RCC 7860 (cell line): Measurements from ENCODE around the gene OTOG.

Experiments used
- DNase-seq: peaks from one replicate; pipeline ENCODE4 v3.0.0-alpha.2; 2015; ENCODE audit warnings: low spot score
- FAIRE-seq: peaks from 2 replicates; lab custom pipeline; 2012; peaks lifted over from hg19 to GRCh38; lab: Jason Lieb, UNC

The OTOG gene

DNA sequence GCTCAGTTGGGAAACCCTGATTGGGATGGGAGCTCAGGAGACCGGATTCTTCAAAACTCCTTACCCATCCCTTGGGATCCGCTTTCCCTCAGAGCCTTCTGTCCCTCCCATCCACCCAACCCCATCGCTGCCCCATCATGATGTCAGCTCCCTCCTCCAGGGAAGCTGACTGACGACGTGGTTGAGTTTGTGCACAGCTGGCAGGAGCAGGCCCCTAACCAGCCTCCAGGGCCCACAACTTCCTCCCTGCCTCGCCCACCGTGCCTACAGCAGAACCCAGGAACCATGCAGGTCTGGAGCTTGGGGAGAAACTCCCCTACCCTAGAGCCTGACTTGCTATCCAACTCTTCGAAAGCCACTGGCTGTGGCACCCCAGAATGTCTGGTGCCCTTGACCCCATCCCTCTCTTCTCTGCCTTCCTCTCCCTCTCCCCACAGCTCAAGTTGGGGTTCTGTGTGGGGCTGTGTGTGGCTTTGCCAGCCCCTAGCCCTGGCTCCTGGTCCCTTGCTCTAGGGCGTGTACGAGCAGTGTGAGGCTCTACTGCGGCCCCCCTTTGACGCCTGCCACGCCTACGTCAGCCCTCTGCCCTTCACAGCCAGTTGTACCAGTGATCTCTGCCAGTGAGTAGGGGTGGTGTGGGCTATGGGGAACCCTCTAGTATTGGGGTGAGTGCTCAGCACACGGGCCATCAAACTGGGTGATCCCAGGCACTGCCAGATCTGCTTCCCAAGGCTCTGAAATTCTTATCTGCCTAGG is 11.1 kb downstream of the OTOG start:
- DNase-seq = no peak
- no peak for FAIRE-seq

DNA sequence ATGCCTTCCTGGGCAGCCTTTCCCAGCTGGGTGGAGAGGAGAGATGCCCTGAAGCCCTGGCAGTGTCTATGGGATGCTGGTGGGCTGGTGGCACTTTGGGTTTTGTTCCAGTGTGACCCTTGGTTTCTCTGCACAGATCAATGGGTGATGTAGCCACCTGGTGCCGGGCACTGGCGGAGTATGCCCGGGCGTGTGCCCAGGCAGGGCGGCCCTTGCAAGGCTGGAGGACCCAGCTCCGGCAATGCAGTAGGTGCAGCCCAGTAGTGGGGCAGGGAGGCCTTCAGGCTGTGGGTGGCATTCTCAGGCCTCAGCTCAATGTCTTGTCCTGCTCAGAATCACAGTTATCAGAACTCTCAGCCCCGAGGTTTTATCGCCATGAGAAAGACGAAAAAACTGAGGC is 11.9 kb downstream of the OTOG start:
- FAIRE-seq = no peak
- DNase-seq = no peak

DNA sequence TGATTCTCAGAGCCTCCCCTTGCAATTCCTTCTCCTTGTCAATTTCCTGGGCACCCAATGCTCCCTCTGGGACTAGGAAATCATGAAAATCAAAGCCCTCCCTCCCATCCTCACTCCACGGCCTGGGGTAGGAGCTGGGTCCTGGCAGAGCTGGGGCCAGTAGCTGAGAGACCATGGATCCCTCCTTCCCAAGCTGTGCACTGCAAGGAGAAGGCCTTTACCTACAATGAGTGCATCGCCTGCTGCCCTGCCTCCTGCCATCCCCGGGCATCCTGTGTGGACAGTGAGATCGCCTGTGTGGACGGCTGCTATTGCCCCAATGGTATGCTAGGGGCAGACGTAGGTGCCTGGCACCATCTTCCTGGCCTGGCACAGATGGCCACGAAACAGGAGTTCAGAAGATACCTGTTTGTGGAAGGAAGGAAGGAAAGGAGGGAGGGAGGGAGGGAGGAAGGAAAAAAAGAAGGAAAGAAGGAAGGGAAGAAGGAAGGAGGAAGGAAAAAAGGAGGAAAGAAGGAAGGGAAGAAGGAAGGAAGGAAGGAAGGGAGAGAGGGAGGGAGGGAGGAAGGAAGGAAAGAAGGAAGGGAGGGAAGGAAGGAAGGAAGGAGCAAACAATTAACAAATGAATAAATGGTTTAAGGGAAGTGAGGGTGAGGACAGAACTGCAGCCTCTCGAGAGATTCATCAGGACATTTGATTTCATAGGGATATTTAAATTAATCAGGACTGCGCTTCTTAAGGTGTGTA is 12.5 kb downstream of the OTOG start:
- no peak for FAIRE-seq
- no peak for DNase-seq

DNA sequence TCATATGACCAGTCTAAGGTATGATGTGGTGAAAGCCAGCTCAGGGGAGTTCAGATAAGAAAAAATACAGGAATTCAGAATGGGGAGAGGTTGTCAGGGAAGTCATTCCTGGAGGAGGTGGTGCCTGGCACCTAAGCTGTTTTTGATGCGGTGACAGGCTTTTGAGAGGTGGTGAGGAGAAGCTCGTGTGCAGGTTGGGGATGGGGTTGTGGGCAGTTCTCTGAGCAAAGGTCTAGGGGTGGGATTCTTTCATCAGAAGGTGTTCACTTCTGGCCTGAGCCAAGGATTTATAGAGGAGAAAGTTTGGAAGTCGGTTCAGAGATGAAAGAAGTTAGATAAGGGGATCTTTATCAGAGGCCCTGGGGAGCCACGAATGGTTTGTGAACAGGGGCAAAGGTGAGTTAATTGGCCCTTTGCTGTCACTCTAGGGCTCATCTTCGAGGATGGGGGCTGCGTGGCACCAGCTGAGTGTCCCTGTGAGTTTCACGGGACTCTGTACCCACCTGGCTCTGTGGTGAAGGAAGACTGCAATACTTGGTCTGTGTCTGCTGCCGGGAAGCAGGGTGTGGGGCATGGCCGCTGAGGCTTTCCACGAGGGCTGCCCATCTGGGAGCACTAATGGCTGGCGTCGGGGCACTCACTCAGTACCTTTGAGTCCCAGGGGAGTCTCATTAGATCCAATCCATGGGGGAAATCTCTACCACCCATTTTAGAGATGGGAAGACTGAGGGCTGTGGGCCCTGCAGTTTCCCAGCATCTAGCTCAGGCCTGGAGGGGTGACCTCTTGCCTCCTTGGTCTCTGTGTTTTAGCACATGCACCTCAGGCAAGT is 13.4 kb downstream of the OTOG start:
- no peak for FAIRE-seq
- DNase-seq = no peak

DNA sequence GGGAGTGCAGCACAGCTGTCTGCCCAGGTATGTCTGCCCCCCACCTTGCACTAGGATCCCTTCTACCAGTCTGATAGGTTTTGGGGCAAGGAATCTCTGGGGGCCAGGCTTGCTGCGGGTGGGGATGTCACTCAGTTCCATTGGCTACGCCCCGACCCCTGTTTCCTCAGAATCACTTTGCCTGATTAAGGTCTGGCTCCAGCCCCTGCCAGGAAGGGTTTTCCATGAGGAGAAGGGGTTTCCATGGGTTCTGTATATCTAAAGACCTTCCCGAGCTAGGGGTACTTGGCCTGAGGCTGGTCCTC is 14.0 kb downstream of the OTOG start:
- FAIRE-seq = no peak

DNA sequence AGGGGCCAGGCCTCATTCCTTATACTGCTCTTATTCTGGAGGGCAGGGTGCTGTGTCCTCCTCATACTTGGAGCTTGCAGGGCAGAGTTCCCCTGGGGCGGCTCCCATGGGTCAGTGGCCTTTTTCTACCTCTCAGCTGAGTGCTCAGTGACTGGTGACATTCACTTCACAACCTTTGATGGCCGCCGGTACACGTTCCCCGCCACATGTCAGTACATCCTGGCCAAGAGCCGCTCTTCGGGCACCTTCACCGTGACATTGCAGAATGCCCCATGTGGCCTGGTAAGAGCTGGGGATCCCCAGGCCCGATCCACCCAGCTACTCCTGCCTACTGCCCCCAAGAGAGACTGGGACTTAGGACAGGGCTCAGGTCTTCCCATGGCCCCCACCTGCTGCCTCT is 14.5 kb downstream of the OTOG start:
- FAIRE-seq (no peak), DNase-seq (no peak)

More for the DNA sequence above, 14.0 kb downstream of the OTOG start:
- DNase-seq = no peak

DNA sequence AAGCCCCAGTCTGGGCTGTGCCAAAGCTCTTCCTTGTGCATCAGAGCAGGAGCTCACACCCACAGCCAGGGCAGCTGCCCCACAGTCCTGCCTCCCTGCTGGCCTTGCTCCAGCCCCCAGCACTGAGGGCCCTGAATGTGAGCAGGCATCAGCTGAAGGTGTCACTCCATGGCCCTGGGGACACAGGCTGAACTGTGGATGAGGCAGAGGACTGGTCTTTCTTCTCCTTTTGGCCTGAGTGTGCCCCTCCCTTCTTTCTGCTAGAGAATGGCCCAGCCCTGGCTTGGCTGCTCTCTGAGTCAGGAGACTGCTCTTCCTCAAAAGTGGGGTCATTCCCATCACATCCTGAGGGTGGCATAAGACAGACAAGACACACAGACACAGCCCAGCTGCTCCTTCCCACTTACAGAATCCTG is 16.2 kb downstream of the OTOG start:
- FAIRE-seq (no peak), DNase-seq (no peak)

DNA sequence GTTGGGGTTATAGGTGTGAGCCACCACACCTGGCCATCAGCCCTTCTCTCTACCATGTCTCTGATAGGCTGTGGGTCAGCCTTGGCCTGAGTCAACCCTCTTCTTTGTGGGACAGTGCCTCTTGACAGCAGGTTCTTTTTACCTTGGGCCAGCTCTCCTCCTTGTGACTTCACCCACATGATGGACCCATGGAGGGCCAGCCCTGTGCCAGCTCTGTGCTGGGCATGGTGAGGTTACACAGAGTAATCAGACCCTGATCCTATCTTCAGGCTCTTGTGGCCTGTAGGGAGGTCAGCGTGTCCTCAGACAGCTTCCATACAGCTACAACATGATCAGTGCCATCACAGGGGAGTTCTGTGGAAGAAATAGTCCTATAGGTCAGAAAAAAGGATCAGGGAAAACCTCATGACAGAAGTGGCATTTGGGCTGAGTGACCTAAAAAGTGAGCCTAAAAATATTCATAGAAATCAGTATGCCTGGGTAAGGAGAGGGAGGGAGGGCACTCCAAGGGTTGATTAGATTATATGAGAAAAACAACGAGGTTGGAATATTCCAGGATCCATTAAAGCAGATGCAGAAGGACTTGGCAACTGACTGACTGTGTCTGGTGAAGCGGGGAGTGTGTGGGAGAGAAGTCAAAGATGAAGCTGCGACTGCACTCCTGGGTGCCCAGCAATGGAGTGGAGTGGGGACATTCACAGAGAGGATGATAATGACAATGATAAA is 17.1 kb downstream of the OTOG start:
- DNase-seq (no peak), FAIRE-seq (no peak)

DNA sequence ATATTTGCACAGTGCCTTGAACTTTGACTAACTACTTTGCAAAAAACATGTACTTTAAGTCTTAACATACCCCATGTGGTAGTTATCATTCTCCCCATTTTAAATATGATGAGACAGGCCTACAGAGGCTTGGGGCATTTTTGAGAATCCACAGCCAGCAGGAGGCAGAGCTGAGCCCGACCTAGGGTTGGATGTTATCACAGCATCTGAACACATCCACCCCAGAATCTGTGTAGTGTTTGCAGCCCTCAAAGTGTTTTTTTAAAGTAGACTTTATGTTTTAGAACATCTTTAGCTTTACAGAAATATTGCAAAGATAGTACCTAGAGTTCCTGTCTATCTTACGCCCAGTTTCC is 17.6 kb downstream of the OTOG start:
- DNase-seq (no peak), FAIRE-seq (no peak)

DNA sequence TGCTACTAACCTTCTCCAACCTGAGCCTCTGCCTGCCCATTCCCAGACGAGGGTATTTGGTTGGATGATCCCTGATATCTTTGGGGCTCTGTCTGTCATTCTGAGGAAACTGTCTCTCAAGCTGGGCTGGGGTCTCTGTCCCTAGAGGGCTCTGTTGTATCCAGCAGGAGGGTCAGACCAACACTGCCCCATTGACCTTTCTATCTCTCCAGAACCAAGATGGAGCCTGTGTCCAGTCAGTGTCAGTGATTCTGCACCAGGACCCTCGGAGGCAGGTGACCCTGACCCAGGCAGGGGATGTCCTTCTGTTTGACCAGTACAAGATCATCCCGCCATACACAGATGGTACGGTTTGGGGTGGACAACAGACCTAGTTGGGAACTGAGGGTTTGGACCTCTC is 21.9 kb downstream of the OTOG start:
- no peak for DNase-seq
- FAIRE-seq = no peak

DNA sequence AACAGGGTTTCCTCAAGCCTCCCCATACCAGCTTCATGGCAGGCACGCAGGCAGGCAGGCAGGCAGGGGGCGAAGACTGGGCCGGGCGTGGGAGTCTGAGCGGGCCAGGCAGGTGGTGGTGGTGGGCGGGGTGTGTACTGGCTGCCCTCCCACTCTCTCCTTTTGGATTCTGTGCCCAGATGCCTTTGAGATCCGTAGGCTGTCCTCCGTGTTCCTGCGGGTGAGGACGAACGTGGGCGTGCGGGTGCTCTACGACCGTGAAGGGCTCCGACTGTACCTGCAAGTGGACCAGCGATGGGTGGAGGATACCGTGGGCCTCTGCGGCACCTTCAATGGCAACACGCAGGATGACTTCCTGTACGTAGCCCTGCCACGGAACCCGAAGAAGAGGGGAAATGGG is 23.0 kb downstream of the OTOG start:
- no peak for DNase-seq
- no peak for FAIRE-seq

DNA sequence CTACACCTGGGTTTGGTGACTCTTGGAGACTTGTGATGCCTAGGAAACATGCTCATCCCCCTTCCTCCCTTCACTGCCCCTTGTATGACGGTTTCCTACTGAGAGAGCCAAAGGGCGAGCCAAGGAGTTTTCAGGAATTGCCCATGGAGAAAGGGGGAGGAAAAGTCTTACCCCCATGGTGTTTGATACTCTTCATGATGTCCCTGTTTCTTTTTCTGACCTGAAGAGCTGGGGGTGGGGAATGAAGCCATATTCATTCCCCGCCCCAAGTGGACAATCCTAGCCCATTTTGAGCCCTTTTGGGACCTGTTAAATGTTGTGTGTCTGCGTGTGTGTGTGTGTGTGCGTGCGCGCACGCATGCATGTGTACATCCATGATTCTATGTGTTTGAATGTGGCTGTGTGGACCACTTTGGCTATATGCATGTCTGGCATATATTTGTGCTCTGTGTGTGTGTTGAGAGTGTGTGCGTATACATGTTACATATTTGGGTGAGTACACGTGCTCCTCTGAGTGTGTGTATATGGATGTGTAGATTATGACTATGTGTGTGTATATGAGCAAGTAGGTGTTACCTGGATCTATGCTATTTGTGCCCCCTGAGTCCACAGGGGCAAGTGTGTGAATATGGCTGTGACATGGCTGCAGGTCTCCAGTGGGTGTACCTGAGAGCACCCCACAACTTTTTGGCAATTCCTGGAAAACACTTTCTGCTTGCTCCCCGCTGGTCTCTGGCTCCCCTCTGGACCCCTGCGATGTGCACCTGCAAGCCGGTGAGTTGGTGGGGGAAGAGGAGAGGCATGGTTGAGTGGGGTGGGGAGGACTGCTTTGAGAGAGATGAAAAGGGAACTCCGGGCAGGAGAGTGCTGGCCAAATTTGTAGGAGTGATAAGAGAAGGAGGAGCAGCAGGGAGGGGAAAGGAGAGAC is 24.6 kb downstream of the OTOG start:
- FAIRE-seq (no peak), DNase-seq (no peak)

DNA sequence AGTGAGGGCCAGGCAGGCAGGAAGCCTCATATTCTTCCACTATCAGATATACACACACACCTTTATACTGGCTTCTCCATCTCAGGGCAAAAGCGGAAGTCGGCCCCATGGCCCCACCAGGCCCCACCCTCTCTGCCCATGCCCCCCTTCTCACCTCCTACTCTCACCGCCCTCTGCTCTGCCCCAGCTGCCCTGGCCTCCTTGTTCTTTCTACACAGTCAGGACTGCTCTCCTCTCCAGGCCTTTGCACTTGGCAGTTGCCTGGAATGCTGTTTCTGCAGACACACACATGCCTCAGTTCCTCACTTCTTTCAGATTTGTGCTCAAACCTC is 25.3 kb downstream of the OTOG start:
- DNase-seq (no peak), FAIRE-seq (no peak)

DNA sequence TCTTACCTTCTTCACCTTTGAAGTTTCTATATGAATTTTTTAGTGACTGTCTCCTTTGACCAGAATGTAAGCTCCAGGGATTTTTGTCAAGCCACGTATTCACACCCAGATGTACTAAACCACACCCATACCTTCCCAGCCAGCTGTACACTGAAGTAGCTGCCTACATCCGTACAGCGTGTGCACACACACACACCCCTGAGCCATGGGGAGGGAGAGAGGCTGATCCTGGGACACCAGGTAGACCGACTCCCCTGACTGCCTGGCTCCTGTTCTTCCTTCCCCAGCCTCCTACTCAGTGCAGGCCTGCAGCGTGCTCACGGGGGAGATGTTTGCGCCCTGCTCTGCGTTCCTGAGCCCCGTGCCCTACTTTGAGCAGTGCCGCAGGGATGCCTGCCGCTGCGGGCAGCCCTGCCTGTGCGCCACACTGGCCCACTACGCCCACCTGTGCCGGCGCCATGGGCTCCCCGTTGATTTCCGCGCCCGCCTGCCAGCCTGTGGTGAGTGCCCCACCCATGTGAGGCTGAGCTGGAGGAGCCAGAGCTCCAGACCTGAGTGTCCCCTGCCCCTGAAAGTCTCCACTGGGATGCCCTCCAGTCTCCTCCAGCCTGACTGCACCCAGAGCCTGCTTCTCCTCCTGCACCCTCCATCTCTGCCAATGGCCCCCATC is 25.9 kb downstream of the OTOG start:
- FAIRE-seq = no peak
- no peak for DNase-seq

DNA sequence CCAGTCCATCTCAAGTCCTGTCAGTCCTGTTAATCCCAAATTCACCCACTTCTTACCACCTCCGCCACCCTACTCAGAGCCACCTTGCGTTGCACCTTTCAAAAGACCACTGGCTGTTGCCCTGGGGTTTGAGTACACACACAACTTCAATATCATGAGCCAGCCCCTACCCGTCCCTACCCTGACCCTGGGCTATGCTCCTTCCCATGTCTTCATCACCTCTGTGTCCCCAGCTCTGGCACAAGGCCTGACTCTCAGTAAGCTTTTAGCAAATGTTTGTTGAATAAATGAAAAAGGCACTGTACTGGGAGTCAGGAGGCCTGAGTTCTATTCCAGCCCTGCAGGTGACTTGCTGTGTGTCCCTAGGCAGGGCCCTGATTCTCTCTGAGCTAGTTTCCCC is 26.5 kb downstream of the OTOG start:
- FAIRE-seq (no peak), DNase-seq (no peak)

DNA sequence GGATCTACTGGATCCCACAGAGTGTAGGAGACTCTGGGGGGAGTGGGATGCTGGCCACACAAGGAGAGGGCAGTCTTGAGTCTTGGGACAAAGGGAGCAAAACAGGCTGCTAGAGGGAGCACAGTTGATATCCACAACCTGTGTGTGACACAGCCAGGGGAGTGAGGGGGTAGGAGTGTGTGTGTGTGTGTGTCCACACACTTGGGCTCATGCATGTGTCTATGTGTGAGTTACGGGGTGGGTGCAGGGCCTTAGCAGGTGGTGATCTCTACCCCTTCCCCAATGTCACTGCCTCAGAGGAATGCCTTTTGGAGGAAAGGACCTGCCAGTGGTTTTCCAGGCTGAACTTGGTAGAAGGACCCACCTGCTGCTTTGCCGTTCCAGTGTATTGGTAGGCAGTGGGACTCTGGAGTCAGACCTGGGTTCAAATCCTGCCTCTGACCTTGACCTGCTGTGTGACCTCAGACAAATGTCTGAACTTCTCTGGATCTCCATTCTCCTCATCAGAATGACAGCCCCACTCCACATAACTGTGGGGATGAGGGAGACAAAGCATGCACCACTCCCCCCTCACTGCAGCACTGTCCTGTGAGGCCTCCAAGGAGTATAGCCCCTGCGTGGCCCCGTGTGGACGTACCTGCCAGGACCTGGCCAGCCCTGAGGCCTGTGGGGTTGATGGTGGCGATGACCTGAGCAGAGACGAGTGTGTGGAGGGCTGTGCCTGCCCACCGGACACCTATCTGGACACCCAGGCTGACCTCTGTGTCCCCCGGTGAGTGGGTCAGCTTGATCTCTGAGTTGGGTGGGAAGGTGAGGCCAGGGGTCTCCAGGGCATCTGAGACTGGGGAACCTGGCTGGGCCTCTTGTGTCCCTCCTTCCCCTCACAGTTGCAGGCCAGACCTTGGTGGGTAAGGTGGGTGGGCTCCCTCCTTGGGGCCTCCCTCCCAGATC is 27.4 kb downstream of the OTOG start:
- no peak for FAIRE-seq
- no peak for DNase-seq

DNA sequence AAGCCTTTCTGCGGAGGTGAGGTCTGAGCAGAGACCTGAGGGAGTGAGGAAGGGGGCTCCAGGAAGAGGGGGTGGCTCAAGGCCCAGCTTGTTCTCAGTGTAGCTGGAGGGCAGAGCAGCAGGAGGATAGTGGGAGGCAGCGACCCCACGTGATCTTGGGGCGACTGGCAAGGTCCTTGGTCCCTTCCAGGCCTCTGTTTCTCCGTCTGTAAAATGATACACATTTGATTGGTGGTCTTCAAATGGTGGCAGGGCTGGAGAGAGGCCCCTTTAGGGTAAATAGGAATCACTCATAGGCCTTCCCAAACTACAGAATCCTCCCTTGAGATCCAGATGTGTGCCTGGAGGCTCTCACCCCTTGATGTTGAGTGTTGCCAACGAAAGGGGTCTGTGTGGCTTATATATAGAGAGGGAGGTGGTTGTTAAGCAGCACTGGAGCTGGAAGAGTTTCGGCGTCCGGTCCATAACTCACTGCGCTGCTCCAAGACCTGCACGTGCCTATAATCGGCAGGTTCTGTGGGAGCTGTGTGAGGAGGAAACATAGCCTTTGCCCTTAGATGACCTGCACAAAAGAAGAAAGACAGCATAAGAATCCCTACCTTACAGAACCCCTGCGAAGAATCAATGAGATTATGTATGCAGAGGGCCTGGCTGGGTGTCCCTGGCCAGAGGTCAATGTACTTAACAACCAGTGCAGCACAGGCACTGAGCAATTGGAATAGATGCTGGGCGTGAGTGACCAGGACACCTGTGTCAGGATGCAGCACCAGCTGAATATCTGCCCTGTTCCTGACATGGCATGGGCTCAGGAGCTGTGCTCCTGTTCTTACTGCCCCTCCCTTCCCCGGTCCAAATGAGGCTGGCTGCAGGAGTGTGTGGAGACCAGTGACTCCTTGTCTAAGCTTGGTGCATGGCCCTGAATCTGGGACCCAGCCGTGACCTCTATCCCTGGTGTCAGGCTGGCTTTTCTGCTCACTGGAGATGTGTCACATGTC is 28.7 kb downstream of the OTOG start:
- FAIRE-seq = no peak
- no peak for DNase-seq

DNA sequence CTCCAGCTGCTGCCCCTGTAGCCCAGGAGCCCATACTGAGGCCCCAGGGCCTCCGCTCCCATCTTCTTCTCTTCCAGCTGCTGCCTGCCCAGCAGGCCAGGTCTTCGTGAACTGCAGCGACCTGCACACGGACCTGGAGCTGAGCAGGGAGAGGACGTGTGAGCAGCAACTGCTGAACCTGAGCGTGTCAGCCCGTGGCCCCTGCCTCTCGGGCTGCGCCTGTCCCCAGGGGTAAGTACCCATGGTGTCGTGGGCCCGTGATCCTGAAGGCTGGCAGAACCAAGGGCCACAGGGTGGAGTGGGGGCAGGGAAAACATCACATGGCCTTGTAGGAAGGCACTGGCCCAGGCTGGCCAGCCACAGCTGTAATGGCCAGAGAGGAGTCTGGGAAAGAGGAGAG is 31.2 kb downstream of the OTOG start:
- FAIRE-seq (no peak), DNase-seq (no peak)
